Right atrium auricular region (tissue), 2 donors: ENCODE results near the gene ZNF574. TPM values are rescaled to one million over a fixed set of nuclear protein-coding genes. Genes with fewer than 3 reads are reported as not detected.

ENCODE experiments used
- DNase-seq: peaks from one replicate; pipeline ENCODE4 v3.0.0-alpha.2; 2019; ENCODE audit warnings: low spot score
- H3K27ac ChIP-seq, 2 donors: fragments of 200-600 bp; sonication (generic); 1 replicate in 1 of 2; 2 replicates in 1 of 2; pipeline ENCODE4 v1.5.1; 2016 to 2019
- H3K27me3 ChIP-seq, 2 donors: fragments of 200-600 bp; sonication (generic); one replicate each; pipeline versions ENCODE4 v1.5.1 to v1.6.0; 2017 to 2019
- H3K36me3 ChIP-seq: fragments of 200-600 bp; sonication (generic); one replicate; pipeline ENCODE4 v1.5.1; 2016
- H3K4me1 ChIP-seq, 2 donors: fragments of 200-600 bp; sonication (generic); one replicate each; pipeline versions ENCODE4 v1.5.1 to v1.6.0; 2017 to 2019
- H3K4me3 ChIP-seq, 2 donors: fragments of 200-600 bp; sonication (generic); 1 replicate in 1 of 2; 2 replicates in 1 of 2; pipeline ENCODE4 v1.5.1; 2017 to 2019; ENCODE audit warnings: mild to moderate bottlenecking in 1 of 2, moderate library complexity in 1 of 2
- H3K9me3 ChIP-seq, 2 donors: fragments of 200-600 bp; sonication (generic); one replicate each; pipeline ENCODE4 v1.5.1; 2019
- total RNA-seq, 2 donors: library from RNA; depleted of rRNA; stranded (reverse); fragments of >200 nt; gene quantifications; one replicate each; pipeline ENCODE4 v1.1.0, GENCODE V29; 2016
- TF ChIP-seq, protein P1 (sequence below), 2 donors: fragments of 200-600 bp; sonication (generic); IDR thresholded peaks; one replicate each; pipeline ENCODE4 v1.5.1; 2019; ENCODE audit warnings: antibody characterized with exemption in 2 of 2

Gene ZNF574
- total RNA-seq, 2 donors from 2014 or later: 8.1 to 13.6 TPM

GRCh38 chr19:42042455-42043170 lies 33.4 kb upstream of the ZNF574 start:
- Histone ChIP-seq H3K36me3 (no peaks in the 10 kb centered on the region), H3K27ac (peak overlapping the region; percentile 82 to 94), H3K9me3 (no peaks in the 10 kb centered on the region), H3K4me1 (peaks cover 0 to 9% of the 10 kb centered on the region in 2 donors), H3K4me3 (no peak overlapping the region), H3K27me3 (no peaks in the 10 kb centered on the region)
- DNase-seq: no peak
- TF ChIP-seq, protein P1, sequence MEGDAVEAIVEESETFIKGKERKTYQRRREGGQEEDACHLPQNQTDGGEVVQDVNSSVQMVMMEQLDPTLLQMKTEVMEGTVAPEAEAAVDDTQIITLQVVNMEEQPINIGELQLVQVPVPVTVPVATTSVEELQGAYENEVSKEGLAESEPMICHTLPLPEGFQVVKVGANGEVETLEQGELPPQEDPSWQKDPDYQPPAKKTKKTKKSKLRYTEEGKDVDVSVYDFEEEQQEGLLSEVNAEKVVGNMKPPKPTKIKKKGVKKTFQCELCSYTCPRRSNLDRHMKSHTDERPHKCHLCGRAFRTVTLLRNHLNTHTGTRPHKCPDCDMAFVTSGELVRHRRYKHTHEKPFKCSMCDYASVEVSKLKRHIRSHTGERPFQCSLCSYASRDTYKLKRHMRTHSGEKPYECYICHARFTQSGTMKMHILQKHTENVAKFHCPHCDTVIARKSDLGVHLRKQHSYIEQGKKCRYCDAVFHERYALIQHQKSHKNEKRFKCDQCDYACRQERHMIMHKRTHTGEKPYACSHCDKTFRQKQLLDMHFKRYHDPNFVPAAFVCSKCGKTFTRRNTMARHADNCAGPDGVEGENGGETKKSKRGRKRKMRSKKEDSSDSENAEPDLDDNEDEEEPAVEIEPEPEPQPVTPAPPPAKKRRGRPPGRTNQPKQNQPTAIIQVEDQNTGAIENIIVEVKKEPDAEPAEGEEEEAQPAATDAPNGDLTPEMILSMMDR (IDR thresholded peaks at IDR 0.05): no peak

DNA sequence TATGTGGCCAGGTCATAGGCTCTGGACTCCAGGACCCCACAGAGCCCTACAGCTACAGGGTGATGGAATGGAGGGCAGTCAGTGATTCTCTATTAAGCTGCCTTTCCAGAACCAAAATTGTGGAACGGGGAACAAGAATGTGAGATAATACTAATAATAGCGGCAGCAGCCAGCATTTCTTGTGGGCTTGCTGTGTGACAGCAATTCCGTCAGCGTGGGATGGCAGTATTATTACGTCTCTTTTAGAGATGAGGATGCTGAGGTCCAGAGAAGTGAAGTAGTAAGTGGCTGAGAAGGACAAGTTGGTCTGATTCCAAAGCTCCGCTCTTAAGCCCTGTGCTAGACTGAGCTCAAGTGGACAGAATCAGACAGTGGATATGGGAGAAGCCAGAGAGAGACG lies 30.4 kb upstream of the ZNF574 start:
- Histone ChIP-seq H3K4me1 (no peaks in the 10 kb centered on the region), H3K27me3 (no peaks in the 10 kb centered on the region), H3K27ac (no peak overlapping the region), H3K36me3 (no peaks in the 10 kb centered on the region), H3K4me3 (no peak overlapping the region), H3K9me3 (no peaks in the 10 kb centered on the region)
- TF ChIP-seq, protein P1 (IDR thresholded peaks at IDR 0.05): no peak
- no peak for DNase-seq

GRCh38 chr19:42048992-42049391 lies 27.0 kb upstream of the ZNF574 start:
- TF ChIP-seq, protein P1 (IDR thresholded peaks at IDR 0.05): no peak
- Histone ChIP-seq H3K27ac (no peak overlapping the region), H3K4me3 (no peak overlapping the region), H3K9me3 (no peaks in the 10 kb centered on the region), H3K4me1 (peaks cover 0 to 15% of the 10 kb centered on the region in 2 donors), H3K36me3 (no peaks in the 10 kb centered on the region), H3K27me3 (no peaks in the 10 kb centered on the region)
- no peak for DNase-seq

DNA sequence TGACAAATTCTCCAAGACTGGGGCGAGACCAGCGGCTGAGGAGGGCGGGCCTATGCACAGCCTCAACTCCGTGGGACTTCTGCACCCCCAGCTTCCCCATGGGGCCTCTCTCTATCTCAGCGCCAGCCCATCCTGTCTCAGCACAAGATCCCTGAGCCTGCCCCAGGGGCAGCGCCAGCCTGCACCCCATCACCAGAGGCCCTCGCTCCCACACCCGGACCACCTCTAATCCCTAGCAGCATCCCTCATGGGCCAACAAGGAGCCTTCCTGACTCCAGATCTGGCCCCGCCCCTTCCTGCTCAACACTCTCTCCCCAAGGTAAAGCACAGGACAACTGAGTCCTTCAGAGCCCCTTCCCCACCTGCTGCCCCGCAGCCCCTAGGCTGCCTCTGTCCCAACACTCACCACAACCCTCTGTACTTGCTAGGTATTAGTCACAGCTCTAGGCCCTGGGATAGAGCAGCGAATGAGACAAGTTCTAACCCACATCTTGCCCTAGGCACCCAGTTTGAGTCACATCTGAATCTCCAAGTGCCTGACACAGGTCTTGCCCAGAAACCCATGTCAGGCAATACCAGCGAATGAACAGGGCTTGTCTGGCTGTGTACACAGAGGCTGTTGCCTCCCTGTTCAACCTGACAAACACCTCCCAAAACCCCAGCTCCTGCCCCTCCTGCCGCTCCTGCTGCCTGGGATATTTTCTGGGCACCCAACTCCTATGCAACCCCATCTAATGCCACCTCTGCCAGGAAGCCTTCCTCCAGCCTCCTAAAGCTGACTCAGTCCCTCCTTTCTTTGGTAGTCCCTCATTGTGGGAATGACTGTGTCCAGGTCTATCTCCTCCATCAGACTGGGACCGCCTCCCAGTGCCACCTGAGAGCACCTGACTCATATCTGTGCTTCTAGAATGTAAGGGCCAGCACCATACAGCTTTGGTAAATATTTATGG lies 24.5 kb upstream of the ZNF574 start:
- DNase-seq: no peak
- H3K27me3 ChIP-seq: no peaks in the 10 kb centered on the region
- peaks cover 0 to 15% of the 10 kb centered on the region in 2 donors for H3K4me1 ChIP-seq
- no peak overlapping the region for H3K27ac ChIP-seq
- H3K4me3 ChIP-seq: no peak overlapping the region
- no peaks in the 10 kb centered on the region for H3K36me3 ChIP-seq
- TF ChIP-seq, protein P1 (IDR thresholded peaks at IDR 0.05): no peak
- H3K9me3 ChIP-seq: no peaks in the 10 kb centered on the region

- no peaks in the 10 kb centered on the region for H3K27me3 ChIP-seq
- H3K36me3 ChIP-seq: no peaks in the 10 kb centered on the region
- H3K27ac ChIP-seq: no peak overlapping the region
- no peak for DNase-seq
- TF ChIP-seq, protein P1 (IDR thresholded peaks at IDR 0.05): no peak
- H3K9me3 ChIP-seq: no peaks in the 10 kb centered on the region
- no peak overlapping the region for H3K4me3 ChIP-seq
- peaks cover 0 to 15% of the 10 kb centered on the region in 2 donors for H3K4me1 ChIP-seq
These were observed 23.6 kb upstream of the ZNF574 start for GRCh38 chr19:42052241-42052863.
